ENCODE data around the gene TTK. TPM values are rescaled to one million over a fixed set of nuclear protein-coding genes. Genes with fewer than 3 reads are reported as not detected.

The TTK gene
- 1 to 10 TPM in 2 of 3 donors, under 1 TPM in 1; 0.66 to 1.9 (median 1.5) TPM for total RNA-seq

DNA sequence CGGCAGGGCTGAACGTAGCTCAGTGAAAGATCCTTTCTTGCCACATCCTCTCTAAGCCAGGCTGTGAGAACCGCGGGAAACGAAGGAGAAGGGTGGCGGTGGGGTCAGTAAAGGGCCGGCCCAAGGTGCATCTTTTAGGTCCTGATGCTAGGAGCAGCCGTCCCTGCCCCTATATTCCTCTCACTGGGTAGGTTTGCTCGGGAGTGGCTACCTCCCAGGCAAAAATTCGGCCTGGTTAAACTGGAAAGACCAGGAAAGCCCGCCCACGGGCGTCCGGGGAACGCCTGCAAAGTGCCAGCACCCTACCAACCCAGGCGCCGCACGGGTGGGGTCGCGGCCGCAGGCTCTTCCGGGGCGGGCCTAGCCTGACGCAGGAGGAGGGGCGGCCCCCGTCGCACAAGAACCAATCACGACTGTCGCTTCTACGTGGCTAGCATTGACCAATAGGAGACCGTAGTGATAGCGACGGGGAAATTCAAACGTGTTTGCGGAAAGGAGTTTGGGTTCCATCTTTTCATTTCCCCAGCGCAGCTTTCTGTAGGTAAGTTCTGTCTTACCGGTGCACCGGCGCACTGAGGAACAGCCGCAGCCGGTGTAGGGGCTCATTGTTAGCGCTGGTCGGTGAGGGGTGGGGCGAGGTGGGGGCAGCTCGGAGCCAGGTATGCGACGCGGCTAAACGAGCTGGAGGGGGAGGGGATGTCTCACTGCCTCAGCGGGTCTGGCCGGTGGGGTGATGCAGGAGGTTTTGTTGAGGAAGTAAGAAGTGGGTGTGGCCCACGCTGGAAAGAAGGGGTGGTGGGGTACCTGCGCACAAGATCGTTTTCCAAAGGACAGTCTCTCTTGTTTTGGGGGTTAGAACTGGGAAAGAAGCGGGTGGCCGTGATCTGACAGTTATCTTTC, at the start of gene TTK:
TSS of gene TTK (plus strand) at position 477 of the 900 bp plus-strand sequence. CDS start 1,195 bp downstream, outside the sequence.
- Histone ChIP-seq H3K4me1 (peaks cover 0 to 6% of the 10 kb centered on the region in 2 donors), H3K4me3 (peak within 1 kb of the TSS; percentile 54 to 78 (median 71)), H3K36me3 (no peaks in the 10 kb centered on the region), H3K27me3 (no peaks in the 10 kb centered on the region), H3K9me3 (no peaks in the 10 kb centered on the region), H3K27ac (peak within 1 kb of the TSS; percentile 86 to 89)
- intact Hi-C loops (cut with DNase I; ENCODE audit: low total_unique reads): no loop called here
- no peak for TF ChIP-seq CTCF (IDR thresholded peaks at IDR 0.05)
- no peak for TF ChIP-seq POLR2A (IDR thresholded peaks at IDR 0.05)
- peak; percentile 25 to 52 (median 48) for TF ChIP-seq POLR2AphosphoS5 (IDR thresholded peaks at IDR 0.05)
- DNase-seq (ENCODE audit: low spot score in 2 of 2): peak; percentile 90 to 91

DNA sequence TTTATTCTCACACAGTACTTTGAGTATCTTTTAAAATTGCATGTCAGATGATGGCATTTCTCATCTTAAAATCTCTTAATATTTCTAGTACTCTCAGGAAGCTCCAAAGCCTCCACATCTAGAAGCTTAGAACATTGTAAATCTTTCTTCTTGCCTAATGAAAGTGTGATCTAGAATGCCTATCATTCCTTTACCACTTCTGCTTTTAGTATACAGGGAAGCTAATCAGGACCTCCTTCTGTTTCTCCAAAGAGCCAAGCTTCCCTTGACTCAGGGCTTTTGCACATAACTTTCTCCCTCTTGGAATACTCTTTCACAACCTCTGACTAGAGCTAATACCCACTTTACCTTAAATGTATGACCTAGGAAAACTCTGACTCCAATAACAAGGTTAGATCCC, 49.6 kb upstream of the TTK start:
- TF ChIP-seq POLR2AphosphoS5 (IDR thresholded peaks at IDR 0.05) (no peak), CTCF (IDR thresholded peaks at IDR 0.05) (no peak), POLR2A (IDR thresholded peaks at IDR 0.05) (no peak)
- no peaks in the 10 kb centered on the region for H3K4me1 ChIP-seq
- DNase-seq (ENCODE audit: low spot score in 2 of 2): no peak

DNA sequence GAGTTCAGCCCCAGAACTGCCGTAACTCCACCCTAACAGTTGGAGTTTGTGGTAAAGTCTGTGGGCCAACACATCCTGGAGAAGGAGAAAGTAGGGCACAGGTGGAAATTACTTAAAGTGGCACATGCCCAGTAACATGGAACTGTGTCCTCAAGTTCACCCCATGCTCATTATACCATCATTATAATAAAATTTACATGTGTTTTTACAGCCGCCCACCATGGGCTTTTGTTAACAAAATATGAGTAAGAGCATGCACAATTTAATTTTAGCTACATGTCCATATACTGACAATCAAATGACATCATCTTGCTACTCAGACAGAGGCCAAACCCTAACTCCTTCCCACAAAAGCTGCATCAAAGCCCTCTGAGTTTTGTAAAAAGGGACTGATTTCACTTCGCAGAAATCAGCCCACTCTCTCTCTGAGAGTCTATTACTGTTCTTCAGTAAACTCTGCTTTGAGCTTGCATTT, 39.8 kb upstream of the TTK start:
- Histone ChIP-seq H3K36me3 (no peaks in the 10 kb centered on the region), H3K9me3 (peaks cover 0 to 12% of the 10 kb centered on the region in 2 donors), H3K27me3 (no peaks in the 10 kb centered on the region), H3K4me1 (no peaks in the 10 kb centered on the region), H3K27ac (no peak overlapping the region), H3K4me3 (no peak overlapping the region)
- TF ChIP-seq CTCF (IDR thresholded peaks at IDR 0.05): no peak
- DNase-seq (ENCODE audit: low spot score in 2 of 2): no peak
- intact Hi-C loops (cut with DNase I; ENCODE audit: low total_unique reads): no loop called here

More for the DNA sequence above, 49.6 kb upstream of the TTK start:
- Histone ChIP-seq H3K9me3 (no peaks in the 10 kb centered on the region), H3K4me3 (no peak overlapping the region), H3K27ac (no peak overlapping the region), H3K27me3 (no peaks in the 10 kb centered on the region), H3K36me3 (no peaks in the 10 kb centered on the region)
- intact Hi-C loops (cut with DNase I; ENCODE audit: low total_unique reads): no loop called here

DNA sequence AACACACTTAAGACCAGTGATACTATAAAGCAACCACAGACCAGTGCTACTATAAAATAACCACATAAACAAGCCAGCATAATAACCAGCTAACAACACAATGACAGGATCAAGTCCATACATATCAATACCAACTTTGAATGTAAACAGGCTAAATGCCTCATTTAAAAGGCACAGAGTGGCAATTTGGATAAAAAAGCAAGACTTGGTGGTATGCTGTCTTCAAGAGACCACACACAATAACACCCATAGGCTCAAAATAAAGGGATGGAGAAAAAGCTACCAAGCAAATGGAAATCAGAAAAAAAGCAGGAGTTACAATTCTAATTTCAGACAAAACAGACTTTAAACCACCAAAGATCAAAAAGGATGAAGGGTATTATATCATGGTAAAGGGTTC, 37.3 kb upstream of the TTK start:
- Histone ChIP-seq H3K9me3 (peaks cover 0 to 26% of the 10 kb centered on the region in 2 donors), H3K4me3 (no peak overlapping the region), H3K27me3 (no peaks in the 10 kb centered on the region), H3K27ac (no peak overlapping the region), H3K36me3 (no peaks in the 10 kb centered on the region), H3K4me1 (no peaks in the 10 kb centered on the region)
- intact Hi-C loops (cut with DNase I; ENCODE audit: low total_unique reads): no loop called here
- TF ChIP-seq POLR2A (IDR thresholded peaks at IDR 0.05) (no peak), CTCF (IDR thresholded peaks at IDR 0.05) (no peak), POLR2AphosphoS5 (IDR thresholded peaks at IDR 0.05) (no peak)
- no peak for DNase-seq (ENCODE audit: low spot score in 2 of 2)

DNA sequence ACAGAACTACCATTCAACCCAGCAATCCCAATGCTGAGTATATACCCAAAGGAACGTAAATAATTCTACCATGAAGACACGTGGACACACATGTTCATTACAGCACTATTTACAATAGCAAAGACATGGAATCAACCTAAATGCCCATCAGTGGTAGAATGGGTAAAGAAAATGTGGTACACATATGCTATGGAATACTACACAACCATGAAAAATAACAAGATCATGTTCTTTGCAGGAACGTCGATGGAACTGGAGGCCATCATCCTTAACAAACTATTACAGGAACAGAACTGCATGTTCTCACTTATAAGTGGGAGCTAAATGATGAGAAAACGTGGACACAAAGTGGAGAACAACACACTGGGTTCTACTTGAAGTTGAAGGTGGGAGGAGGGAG, 34.7 kb upstream of the TTK start:
- DNase-seq (ENCODE audit: low spot score in 2 of 2): no peak
- intact Hi-C loops (cut with DNase I; ENCODE audit: low total_unique reads): no loop called here
- H3K4me1 ChIP-seq: no peaks in the 10 kb centered on the region
- H3K9me3 ChIP-seq: peaks cover 0 to 26% of the 10 kb centered on the region in 2 donors
- no peak overlapping the region for H3K4me3 ChIP-seq
- no peaks in the 10 kb centered on the region for H3K27me3 ChIP-seq
- TF ChIP-seq CTCF (IDR thresholded peaks at IDR 0.05): no peak
- no peak for TF ChIP-seq POLR2AphosphoS5 (IDR thresholded peaks at IDR 0.05)
- TF ChIP-seq POLR2A (IDR thresholded peaks at IDR 0.05): no peak
- no peak overlapping the region for H3K27ac ChIP-seq
- H3K36me3 ChIP-seq: no peaks in the 10 kb centered on the region
